ENCODE measurements around the gene UPK3B.
"Not testable (repeated sequence)": the region's sequence is repeated elsewhere in the genome, so short reads cannot be mapped to it uniquely, and the experiment has no call there.

DNA sequence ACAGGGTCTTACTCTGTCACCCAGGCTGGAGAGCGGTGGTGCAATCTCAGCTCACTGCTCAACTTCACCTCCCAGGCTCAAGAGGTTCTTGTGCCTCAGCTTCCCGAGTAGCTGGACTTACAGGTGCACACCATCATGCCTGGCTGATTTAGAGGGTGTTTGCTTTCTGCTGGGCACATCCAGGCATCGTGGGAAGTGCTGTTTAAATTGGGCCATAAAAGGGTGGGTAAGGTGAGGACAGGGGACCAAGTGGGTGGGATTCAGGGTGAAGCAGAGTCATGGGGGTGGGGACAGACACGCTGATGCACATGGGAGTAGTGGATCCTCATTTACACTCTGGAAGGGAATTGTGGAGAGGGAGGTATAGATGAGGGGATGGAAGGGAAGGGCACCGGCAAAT lies 45.4 kb upstream of the UPK3B start:
- TF ChIP-seq, protein P1, sequence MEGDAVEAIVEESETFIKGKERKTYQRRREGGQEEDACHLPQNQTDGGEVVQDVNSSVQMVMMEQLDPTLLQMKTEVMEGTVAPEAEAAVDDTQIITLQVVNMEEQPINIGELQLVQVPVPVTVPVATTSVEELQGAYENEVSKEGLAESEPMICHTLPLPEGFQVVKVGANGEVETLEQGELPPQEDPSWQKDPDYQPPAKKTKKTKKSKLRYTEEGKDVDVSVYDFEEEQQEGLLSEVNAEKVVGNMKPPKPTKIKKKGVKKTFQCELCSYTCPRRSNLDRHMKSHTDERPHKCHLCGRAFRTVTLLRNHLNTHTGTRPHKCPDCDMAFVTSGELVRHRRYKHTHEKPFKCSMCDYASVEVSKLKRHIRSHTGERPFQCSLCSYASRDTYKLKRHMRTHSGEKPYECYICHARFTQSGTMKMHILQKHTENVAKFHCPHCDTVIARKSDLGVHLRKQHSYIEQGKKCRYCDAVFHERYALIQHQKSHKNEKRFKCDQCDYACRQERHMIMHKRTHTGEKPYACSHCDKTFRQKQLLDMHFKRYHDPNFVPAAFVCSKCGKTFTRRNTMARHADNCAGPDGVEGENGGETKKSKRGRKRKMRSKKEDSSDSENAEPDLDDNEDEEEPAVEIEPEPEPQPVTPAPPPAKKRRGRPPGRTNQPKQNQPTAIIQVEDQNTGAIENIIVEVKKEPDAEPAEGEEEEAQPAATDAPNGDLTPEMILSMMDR (conservative IDR thresholded peaks at IDR 0.05 in 1 of 2, IDR thresholded peaks at IDR 0.05 in 1 of 2; ENCODE audit: extremely low read depth in 1 of 2, insufficient read depth in 1 of 2, low read depth in 1 of 2, low read length in 2 of 2) = not testable (repeated sequence)
- TF ChIP-seq EZH2 (IDR thresholded peaks at IDR 0.05; ENCODE audit: borderline replicate concordance, low read length) = not testable (repeated sequence)

All from mammary epithelial cell (primary cell).